HepG2 (cell line): ENCODE results near the gene UCHL3. TPM values are rescaled to one million over a fixed set of nuclear protein-coding genes. Genes with fewer than 3 reads are reported as not detected.

Source experiments
- CHD4 ChIP-seq: fragments of 200-600 bp; sonication (generic); IDR thresholded peaks from 2 replicates; pipeline ENCODE4 v1.7.0; 2017; ENCODE audit warnings: mild to moderate bottlenecking, low read length, borderline replicate concordance
- FOSL2 ChIP-seq: sonication (generic); formaldehyde crosslinking; IDR thresholded peaks from 2 replicates; pipeline ENCODE4 v1.4.0; 2020; ENCODE audit warnings: missing genetic modification reagents
- HNRNPLL ChIP-seq: fragments of 200-400 bp; formaldehyde crosslinking; IDR thresholded peaks from 2 replicates; pipeline ENCODE4 v1.6.1; 2017; ENCODE audit warnings: mild to moderate bottlenecking, low read depth, low read length; ENCODE audit not compliant: poor library complexity, severe bottlenecking
- KDM3A ChIP-seq: IDR thresholded peaks from 2 replicates; pipeline ENCODE4 v1.6.1; 2018; ENCODE audit warnings: low read depth, missing compliant biosample characterization
- NR2F2 ChIP-seq: IDR thresholded peaks from 2 replicates; pipeline ENCODE4 v1.6.1; 2012; ENCODE audit warnings: low read depth, inconsistent platforms, borderline replicate concordance
- RXRB ChIP-seq: IDR thresholded peaks from 2 replicates; pipeline ENCODE4 v1.6.1; 2016; ENCODE audit warnings: borderline replicate concordance, missing genetic modification reagents, missing compliant biosample characterization
- TCF12 ChIP-seq, 2 experiments: fragments of 450-650 bp in 1 of 2; sonication (generic) in 1 of 2; formaldehyde crosslinking in 1 of 2; IDR thresholded peaks; 2 replicates each; pipeline versions ENCODE4 v1.6.1 to v1.8.0; 2017 to 2022; ENCODE audit warnings: antibody characterized with exemption in 1 of 2, mild to moderate bottlenecking in 1 of 2, missing genetic modification reagents in 1 of 2, moderate library complexity in 1 of 2
- ZFP91 ChIP-seq: sonication (generic); formaldehyde crosslinking; IDR thresholded peaks from 2 replicates; pipeline ENCODE4 v1.9.0; 2022; ENCODE audit warnings: missing genetic modification reagents, mild to moderate bottlenecking, borderline replicate concordance
- ZKSCAN5 ChIP-seq: sonication (generic); formaldehyde crosslinking; IDR thresholded peaks from 2 replicates; pipeline ENCODE4 v1.5.1; 2020; ENCODE audit warnings: mild to moderate bottlenecking, missing genetic modification reagents
- ZNF383 ChIP-seq: sonication (generic); formaldehyde crosslinking; IDR thresholded peaks from 2 replicates; pipeline ENCODE4 v1.4.0; 2020; ENCODE audit warnings: missing genetic modification reagents, mild to moderate bottlenecking, borderline replicate concordance
- ZNF441 ChIP-seq: sonication (generic); formaldehyde crosslinking; IDR thresholded peaks from 2 replicates; pipeline ENCODE4 v1.7.0; 2021; ENCODE audit warnings: missing genetic modification reagents, borderline replicate concordance
- ZNF512B ChIP-seq: sonication (generic); formaldehyde crosslinking; IDR thresholded peaks from 2 replicates; pipeline ENCODE4 v1.5.1; 2020; ENCODE audit warnings: missing genetic modification reagents, mild to moderate bottlenecking, borderline replicate concordance
- ZNF773 ChIP-seq: sonication (generic); formaldehyde crosslinking; IDR thresholded peaks from 2 replicates; pipeline ENCODE4 v1.4.0; 2020; ENCODE audit warnings: missing genetic modification reagents, borderline replicate concordance
- polyA plus RNA-seq, 8 experiments: library from polyadenylated mRNA; depleted of rRNA in 3 of 8; stranded (reverse) in 7 of 8; unstranded in 1 of 8; fragments of >200 nt; fragmentation: Illumina TruSeq in 4 of 8; extraction: Trizol in 4 of 8; gene quantifications; 2 replicates each; pipeline versions ENCODE4 v1.2.1 to v1.2.3, GENCODE V29; 2011 to 2016; ENCODE audit warnings: low read depth in 4 of 8, missing spikeins in 1 of 8, mixed read lengths in 1 of 8; ENCODE audit not compliant: insufficient read depth in 1 of 8
- total RNA-seq, 5 experiments: library from RNA; depleted of rRNA; stranded (reverse); fragments of >200 nt; fragmentation: Illumina TruSeq; extraction: Trizol; gene quantifications; 2 replicates each; pipeline ENCODE4 v1.2.3, GENCODE V29; 2016; ENCODE audit warnings: low read depth in 1 of 5
- TF ChIP-seq, protein P1 (sequence below): sonication (generic); formaldehyde crosslinking; IDR thresholded peaks from 2 replicates; pipeline ENCODE4 v1.9.0; 2021; ENCODE audit warnings: mild to moderate bottlenecking, missing genetic modification reagents
- TF ChIP-seq, protein P2 (sequence below): sonication (generic); formaldehyde crosslinking; conservative IDR thresholded peaks from 2 replicates; pipeline ENCODE4 v1.5.0; 2020; ENCODE audit warnings: missing genetic modification reagents

UCHL3 gene
- total and polyA plus RNA-seq, 2 of the 13 experiments (the other 11 are each of a cell fraction or from before 2014, with no cell fraction given), result 36.2 to 93.3 TPM

DNA sequence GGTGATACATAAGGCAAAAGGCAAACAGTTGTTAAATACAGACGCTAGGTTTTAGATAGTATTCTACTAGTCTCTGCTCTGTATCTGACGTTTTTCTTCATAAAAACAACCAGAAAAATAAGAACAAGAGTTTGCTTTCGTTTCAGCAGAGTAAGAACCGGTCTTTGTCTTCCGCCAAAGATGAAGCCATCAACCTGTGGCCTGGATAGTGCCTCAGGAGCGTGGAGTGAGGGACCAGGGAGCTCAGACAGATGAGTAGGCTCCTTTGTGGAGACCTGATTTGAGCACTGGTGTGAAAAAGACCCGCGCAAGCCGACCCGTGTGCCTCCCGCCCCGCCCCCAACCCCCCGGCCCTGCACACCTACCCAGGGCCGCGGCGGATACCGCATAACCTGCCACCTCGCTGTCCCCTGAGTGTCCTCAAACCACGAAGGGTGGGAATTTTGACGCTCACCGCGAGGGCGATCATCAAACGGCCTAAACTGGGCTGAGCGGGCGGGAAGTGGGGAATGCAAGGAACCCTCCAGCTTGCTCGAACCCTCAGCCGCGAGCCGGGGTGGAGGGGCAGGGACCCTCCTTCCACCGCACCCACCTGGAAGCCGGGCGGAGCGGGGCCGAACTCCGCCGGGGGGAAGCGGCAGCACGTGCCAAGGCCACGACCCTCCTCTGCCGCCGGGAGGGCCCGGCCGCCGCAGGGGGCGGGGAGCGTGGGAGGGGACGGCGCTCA, 85.7 kb downstream of the UCHL3 start (continued):
- TF ChIP-seq HNRNPLL (no peak), ZFP91 (no peak), ZNF512B (peak; percentile 87), TCF12 (IDR thresholded peaks at IDR 0.05) (no peak), TCF12 (CRISPR knock-in tag; IDR thresholded peaks at IDR 0.05) (no peak), RXRB (CRISPR knock-in tag) (no peak), ZNF383 (no peak), ZNF441 (CRISPR knock-in tag) (peak; percentile 23; the same call in 1 of the 2 replicates), ZKSCAN5 (CRISPR knock-in tag) (no peak), ZNF773 (CRISPR knock-in tag) (no peak), KDM3A (0 out of 2 replicates have a peak, but pooled peaks have one; percentile 46), NR2F2 (no peak), CHD4 (no peak), FOSL2 (CRISPR knock-in tag) (no peak)
- TF ChIP-seq, protein P1, sequence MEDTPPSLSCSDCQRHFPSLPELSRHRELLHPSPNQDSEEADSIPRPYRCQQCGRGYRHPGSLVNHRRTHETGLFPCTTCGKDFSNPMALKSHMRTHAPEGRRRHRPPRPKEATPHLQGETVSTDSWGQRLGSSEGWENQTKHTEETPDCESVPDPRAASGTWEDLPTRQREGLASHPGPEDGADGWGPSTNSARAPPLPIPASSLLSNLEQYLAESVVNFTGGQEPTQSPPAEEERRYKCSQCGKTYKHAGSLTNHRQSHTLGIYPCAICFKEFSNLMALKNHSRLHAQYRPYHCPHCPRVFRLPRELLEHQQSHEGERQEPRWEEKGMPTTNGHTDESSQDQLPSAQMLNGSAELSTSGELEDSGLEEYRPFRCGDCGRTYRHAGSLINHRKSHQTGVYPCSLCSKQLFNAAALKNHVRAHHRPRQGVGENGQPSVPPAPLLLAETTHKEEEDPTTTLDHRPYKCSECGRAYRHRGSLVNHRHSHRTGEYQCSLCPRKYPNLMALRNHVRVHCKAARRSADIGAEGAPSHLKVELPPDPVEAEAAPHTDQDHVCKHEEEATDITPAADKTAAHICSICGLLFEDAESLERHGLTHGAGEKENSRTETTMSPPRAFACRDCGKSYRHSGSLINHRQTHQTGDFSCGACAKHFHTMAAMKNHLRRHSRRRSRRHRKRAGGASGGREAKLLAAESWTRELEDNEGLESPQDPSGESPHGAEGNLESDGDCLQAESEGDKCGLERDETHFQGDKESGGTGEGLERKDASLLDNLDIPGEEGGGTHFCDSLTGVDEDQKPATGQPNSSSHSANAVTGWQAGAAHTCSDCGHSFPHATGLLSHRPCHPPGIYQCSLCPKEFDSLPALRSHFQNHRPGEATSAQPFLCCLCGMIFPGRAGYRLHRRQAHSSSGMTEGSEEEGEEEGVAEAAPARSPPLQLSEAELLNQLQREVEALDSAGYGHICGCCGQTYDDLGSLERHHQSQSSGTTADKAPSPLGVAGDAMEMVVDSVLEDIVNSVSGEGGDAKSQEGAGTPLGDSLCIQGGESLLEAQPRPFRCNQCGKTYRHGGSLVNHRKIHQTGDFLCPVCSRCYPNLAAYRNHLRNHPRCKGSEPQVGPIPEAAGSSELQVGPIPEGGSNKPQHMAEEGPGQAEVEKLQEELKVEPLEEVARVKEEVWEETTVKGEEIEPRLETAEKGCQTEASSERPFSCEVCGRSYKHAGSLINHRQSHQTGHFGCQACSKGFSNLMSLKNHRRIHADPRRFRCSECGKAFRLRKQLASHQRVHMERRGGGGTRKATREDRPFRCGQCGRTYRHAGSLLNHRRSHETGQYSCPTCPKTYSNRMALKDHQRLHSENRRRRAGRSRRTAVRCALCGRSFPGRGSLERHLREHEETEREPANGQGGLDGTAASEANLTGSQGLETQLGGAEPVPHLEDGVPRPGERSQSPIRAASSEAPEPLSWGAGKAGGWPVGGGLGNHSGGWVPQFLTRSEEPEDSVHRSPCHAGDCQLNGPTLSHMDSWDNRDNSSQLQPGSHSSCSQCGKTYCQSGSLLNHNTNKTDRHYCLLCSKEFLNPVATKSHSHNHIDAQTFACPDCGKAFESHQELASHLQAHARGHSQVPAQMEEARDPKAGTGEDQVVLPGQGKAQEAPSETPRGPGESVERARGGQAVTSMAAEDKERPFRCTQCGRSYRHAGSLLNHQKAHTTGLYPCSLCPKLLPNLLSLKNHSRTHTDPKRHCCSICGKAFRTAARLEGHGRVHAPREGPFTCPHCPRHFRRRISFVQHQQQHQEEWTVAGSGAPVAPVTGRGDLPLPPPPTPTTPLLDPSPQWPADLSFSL (CRISPR knock-in tag), result no peak
- TF ChIP-seq, protein P2, sequence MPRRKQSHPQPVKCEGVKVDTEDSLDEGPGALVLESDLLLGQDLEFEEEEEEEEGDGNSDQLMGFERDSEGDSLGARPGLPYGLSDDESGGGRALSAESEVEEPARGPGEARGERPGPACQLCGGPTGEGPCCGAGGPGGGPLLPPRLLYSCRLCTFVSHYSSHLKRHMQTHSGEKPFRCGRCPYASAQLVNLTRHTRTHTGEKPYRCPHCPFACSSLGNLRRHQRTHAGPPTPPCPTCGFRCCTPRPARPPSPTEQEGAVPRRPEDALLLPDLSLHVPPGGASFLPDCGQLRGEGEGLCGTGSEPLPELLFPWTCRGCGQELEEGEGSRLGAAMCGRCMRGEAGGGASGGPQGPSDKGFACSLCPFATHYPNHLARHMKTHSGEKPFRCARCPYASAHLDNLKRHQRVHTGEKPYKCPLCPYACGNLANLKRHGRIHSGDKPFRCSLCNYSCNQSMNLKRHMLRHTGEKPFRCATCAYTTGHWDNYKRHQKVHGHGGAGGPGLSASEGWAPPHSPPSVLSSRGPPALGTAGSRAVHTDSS (CRISPR knock-in tag), result no peak
